ENCODE measurements around the gene OR52K2.
A peak's percentile ranks its signal among the peaks of the same experiment; 100 is the strongest.

Gene OR52K2

DNA sequence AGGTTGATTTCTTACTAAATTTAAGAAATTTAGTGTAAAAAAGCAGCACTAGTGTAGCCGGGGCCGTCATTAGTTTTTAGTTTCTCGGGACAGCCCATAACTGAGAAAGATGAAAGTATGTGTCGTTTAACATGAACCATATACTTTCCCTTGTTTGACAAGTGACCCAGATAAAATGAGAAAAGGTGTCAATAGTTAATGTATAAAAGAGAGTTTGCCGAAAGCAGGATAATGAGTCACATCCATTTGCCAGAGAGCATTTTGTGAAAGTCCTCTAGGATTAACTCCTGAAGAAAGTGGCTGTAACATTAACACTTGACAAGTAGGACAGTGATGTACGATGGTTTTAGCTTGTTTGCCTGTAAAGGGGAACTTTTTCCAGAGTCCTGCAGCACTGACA, 46.9 kb downstream of the OR52K2 start:
- H3K27ac ChIP-seq = peak overlapping the region; percentile 27; the same call in 1 of the 2 replicates
- TF ChIP-seq ZFX (IDR thresholded peaks at IDR 0.05) (no peak), CTCF (conservative IDR thresholded peaks at IDR 0.05) (no peak)

GRCh38 chr11:4496557-4497248, 47.6 kb downstream of the OR52K2 start:
- H3K27ac ChIP-seq = peak overlapping the region; percentile 27; the same call in 1 of the 2 replicates
- TF ChIP-seq CTCF (conservative IDR thresholded peaks at IDR 0.05) = no peak
- TF ChIP-seq ZFX (IDR thresholded peaks at IDR 0.05) = no peak

Data from C4-2B (cell line).